Muscle of arm (tissue), 12 donors: ENCODE measurements around the gene GRB10. TPM values are rescaled to one million over a fixed set of nuclear protein-coding genes. Genes with fewer than 3 reads are reported as not detected.
A peak's percentile ranks its signal among the peaks of the same experiment; 100 is the strongest.
"Not testable (repeated sequence)": the region's sequence is repeated elsewhere in the genome, so short reads cannot be mapped to it uniquely, and the experiment has no call there.

Source experiments
- DNase-seq: peaks from one replicate; pipeline ENCODE4 v3.0.0-alpha.2; 2013
- polyA plus RNA-seq, 12 donors: library from polyadenylated mRNA; unstranded; fragments of 120-200 nt; gene quantifications; one replicate each; pipeline ENCODE4 v1.2.1, GENCODE V29; 2013; ENCODE audit not compliant: insufficient read length in 12 of 12

GRB10 gene
- polyA plus RNA-seq, 12 donors, result 5.0 to 27.3 (median 15.7) TPM; not detected in 1

GRCh38 chr7:50554431-50555322 lies 228.0 kb downstream of the GRB10 start:
- no peak for DNase-seq

GRCh38 chr7:50553973-50554372 lies 228.7 kb downstream of the GRB10 start:
- DNase-seq, result no peak

- peak; percentile 56 for DNase-seq
Observed at GRCh38 chr7:50552921-50553320, 229.8 kb downstream of the GRB10 start.

GRCh38 chr7:50552139-50552538 lies 230.6 kb downstream of the GRB10 start:
- DNase-seq, result no peak

GRCh38 chr7:50545613-50546012 lies 237.1 kb downstream of the GRB10 start:
- DNase-seq, result not testable (repeated sequence)

DNA sequence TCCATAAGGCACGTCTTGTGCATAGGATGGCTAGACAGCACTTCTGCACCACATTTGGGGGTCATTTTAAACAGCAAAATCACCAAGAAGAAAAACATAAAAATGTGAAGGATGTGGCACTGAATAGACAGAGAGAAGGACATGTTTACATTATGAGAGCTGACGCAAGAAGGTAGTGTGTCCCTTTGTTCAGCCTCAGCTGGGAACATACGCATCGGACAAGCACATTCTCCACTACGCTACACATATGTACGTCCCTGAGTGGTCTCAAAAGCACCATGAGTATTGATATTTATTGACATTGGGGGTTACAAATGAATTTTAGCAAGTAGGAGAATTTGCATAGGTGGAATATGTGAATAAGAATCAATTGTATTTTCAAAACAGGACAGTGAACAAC lies 237.7 kb downstream of the GRB10 start:
- DNase-seq, result no peak

- no peak for DNase-seq
Observed at GRCh38 chr7:50543776-50544442, 238.8 kb downstream of the GRB10 start.

DNA sequence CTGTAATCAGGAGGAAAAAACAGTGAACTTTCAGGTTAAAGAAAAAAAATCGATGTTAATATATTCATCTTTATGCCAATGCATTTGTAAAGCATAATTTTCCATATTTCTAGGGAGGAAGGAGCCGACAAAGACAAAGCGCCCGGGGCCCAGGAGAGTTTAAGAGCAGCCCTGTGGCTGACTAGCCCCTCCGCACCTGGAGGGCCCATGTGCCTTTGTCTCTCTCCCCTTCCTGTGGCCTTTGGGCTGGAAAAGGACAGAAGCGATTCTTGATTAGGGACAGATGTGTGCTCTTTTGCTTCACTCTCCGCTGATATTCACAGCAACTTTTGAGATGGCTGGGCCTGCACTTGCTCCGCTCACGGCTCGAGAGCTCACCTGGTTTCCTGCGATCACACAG lies 240.6 kb downstream of the GRB10 start:
- DNase-seq, result no peak

DNA sequence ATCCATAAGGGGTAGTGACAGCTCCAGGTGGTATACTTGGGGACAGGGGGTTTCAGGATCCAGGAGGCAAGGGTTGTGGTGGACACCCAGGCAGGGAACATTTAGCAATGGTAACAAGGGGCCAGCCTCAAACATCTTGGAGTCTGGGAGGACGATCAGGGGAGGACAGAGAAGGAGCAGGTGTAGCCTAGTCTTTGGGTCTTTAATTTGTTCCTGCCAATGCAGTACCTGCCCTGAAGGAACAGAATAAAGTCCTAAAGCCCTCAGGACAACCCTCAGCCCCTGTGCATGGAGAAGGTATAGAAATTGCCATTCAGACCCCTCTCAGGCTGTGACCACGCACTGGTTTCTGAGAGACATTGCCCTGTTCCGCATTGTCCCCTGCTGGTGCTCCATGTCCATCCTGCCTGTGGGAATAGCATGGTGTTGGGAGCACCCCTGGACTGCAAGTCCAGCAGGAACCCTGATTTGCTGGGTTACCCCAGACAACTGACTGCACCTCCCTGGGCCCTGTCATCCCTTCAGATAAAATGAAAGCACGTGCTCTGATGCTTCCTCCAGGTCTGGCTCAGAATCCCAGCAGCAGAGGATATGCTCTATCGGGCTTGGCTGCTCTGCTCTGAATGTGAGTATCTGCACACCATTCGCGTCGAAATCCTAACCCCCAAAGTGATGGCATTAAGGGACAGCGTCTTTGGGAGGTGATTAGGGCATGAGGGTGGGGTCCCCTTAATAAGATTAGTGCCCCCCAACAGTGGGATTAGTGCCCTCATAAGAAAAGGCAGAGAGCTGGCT lies 241.7 kb downstream of the GRB10 start:
- no peak for DNase-seq

Other genes starting within 250 kb of the GRB10 start
- gene DDC, start 217.5 kb downstream of the GRB10 start, polyA plus RNA-seq, result 10 to 100 TPM in 1 of 12 donors, under 1 TPM in 8, not detected in 3; 0.21 to 47.3 (median 0.45) TPM